ENCODE measurements around the gene PKHD1.

GRCh38 chr6:52115891-52116604 lies 28.6 kb upstream of the PKHD1 start:
- TF ChIP-seq POLR2A (IDR thresholded peaks at IDR 0.05; ENCODE audit: low read length) (no peak), GATA1 (IDR thresholded peaks at IDR 0.05; ENCODE audit: low read depth, low read length) (no peak)
